Large intestine (tissue), 3 donors: Measurements from ENCODE around the gene CDH23. TPM values are rescaled to one million over a fixed set of nuclear protein-coding genes. Genes with fewer than 3 reads are reported as not detected.
A peak's percentile ranks its signal among the peaks of the same experiment; 100 is the strongest.

Source experiments
- DNase-seq, 2 donors: peaks; one replicate each; pipeline versions ENCODE4 v3.0.0 to v3.0.0-alpha.2; 2013
- H3K27ac ChIP-seq: one replicate; pipeline ENCODE4 v1.5.1; 2013; ENCODE audit warnings: low read length
- H3K27me3 ChIP-seq: 2 replicates; pipeline ENCODE4 v1.6.1; 2013; ENCODE audit warnings: low read length; ENCODE audit not compliant: control insufficient read depth, insufficient read depth
- H3K36me3 ChIP-seq: 2 replicates; pipeline ENCODE4 v1.6.1; 2013; ENCODE audit warnings: low read length; ENCODE audit not compliant: control insufficient read depth, insufficient read depth
- H3K4me1 ChIP-seq: one replicate; pipeline ENCODE4 v1.6.1; 2013; ENCODE audit warnings: low read length; ENCODE audit not compliant: control insufficient read depth, insufficient read depth
- H3K4me3 ChIP-seq: one replicate; pipeline ENCODE4 v1.5.1; 2013; ENCODE audit warnings: low read length
- H3K9me3 ChIP-seq: one replicate; pipeline ENCODE4 v1.6.1; 2013; ENCODE audit warnings: mild to moderate bottlenecking, low read depth, low read length, moderate library complexity; ENCODE audit not compliant: control insufficient read depth
- WGBS: methylation state at CpG from one replicate; pipeline ENCODE4 v1.1.5; 2013; ENCODE audit warnings: low lambda C conversion rate; ENCODE audit not compliant: insufficient coverage; 5-methylcytosine and 5-hydroxymethylcytosine counted together
- polyA plus RNA-seq: library from polyadenylated mRNA; unstranded; fragments of 120-200 nt; gene quantifications from one replicate; pipeline ENCODE4 v1.2.1, GENCODE V29; 2013

CDH23 gene
- polyA plus RNA-seq, 1 donor, result 1.7 TPM

GRCh38 chr10:71523756-71524155, 127.0 kb downstream of the CDH23 start:
- no CpG with 5 or more reads among the region's 6 CpGs for WGBS

GRCh38 chr10:71525092-71525491, 128.4 kb downstream of the CDH23 start:
- Histone ChIP-seq H3K9me3 (no peaks in the 10 kb centered on the region), H3K4me3 (no peak overlapping the region), H3K27me3 (no peaks in the 10 kb centered on the region), H3K27ac (no peak overlapping the region), H3K4me1 (no peaks in the 10 kb centered on the region), H3K36me3 (no peaks in the 10 kb centered on the region)
- no CpG with 5 or more reads among the region's 5 CpGs for WGBS
- peak in 1 of 2 donors; percentile 58 for DNase-seq

More at GRCh38 chr10:71523756-71524155, 127.0 kb downstream of the CDH23 start:
- H3K36me3 ChIP-seq, result no peaks in the 10 kb centered on the region
- H3K9me3 ChIP-seq, result no peaks in the 10 kb centered on the region
- DNase-seq, result no peak
- H3K27ac ChIP-seq, result no peak overlapping the region
- H3K4me3 ChIP-seq, result no peak overlapping the region
- H3K27me3 ChIP-seq, result no peaks in the 10 kb centered on the region
- no peaks in the 10 kb centered on the region for H3K4me1 ChIP-seq

GRCh38 chr10:71525721-71526120, 129.0 kb downstream of the CDH23 start:
- Histone ChIP-seq H3K27me3 (no peaks in the 10 kb centered on the region), H3K4me3 (no peak overlapping the region), H3K9me3 (no peaks in the 10 kb centered on the region), H3K4me1 (no peaks in the 10 kb centered on the region), H3K27ac (no peak overlapping the region), H3K36me3 (no peaks in the 10 kb centered on the region)
- DNase-seq, result no peak
- WGBS, result no CpG with 5 or more reads among the region's 5 CpGs

- no CpG with 5 or more reads among the region's 11 CpGs for WGBS
- DNase-seq, result no peak
- Histone ChIP-seq H3K27ac (no peak overlapping the region), H3K36me3 (no peaks in the 10 kb centered on the region), H3K9me3 (no peaks in the 10 kb centered on the region), H3K27me3 (no peaks in the 10 kb centered on the region), H3K4me3 (no peak overlapping the region), H3K4me1 (no peaks in the 10 kb centered on the region)
Measured at GRCh38 chr10:71526653-71527052, 129.9 kb downstream of the CDH23 start.

GRCh38 chr10:71527135-71527534, 130.4 kb downstream of the CDH23 start:
- H3K4me1 ChIP-seq, result no peaks in the 10 kb centered on the region
- H3K27me3 ChIP-seq, result no peaks in the 10 kb centered on the region
- no CpG with 5 or more reads among the region's 12 CpGs for WGBS
- H3K4me3 ChIP-seq, result no peak overlapping the region
- H3K27ac ChIP-seq, result no peak overlapping the region
- no peaks in the 10 kb centered on the region for H3K36me3 ChIP-seq
- DNase-seq, result no peak
- no peaks in the 10 kb centered on the region for H3K9me3 ChIP-seq

- no peaks in the 10 kb centered on the region for H3K27me3 ChIP-seq
- no peak for DNase-seq
- no peaks in the 10 kb centered on the region for H3K9me3 ChIP-seq
- H3K36me3 ChIP-seq, result no peaks in the 10 kb centered on the region
- H3K4me1 ChIP-seq, result no peaks in the 10 kb centered on the region
- no peak overlapping the region for H3K27ac ChIP-seq
- H3K4me3 ChIP-seq, result no peak overlapping the region
- no CpG with 5 or more reads among the region's 17 CpGs for WGBS
Measured at GRCh38 chr10:71528371-71529206, 131.9 kb downstream of the CDH23 start.

- H3K9me3 ChIP-seq, result no peaks in the 10 kb centered on the region
- H3K27ac ChIP-seq, result no peak overlapping the region
- no peaks in the 10 kb centered on the region for H3K27me3 ChIP-seq
- no peak for DNase-seq
- no peak overlapping the region for H3K4me3 ChIP-seq
- WGBS, result 100% methylated on average over 1 of the region's 11 CpGs
- no peaks in the 10 kb centered on the region for H3K4me1 ChIP-seq
- no peaks in the 10 kb centered on the region for H3K36me3 ChIP-seq
Measured at GRCh38 chr10:71529207-71529827, 132.6 kb downstream of the CDH23 start.

- H3K4me3 ChIP-seq, result no peak overlapping the region
- no CpG with 5 or more reads among the region's 4 CpGs for WGBS
- no peaks in the 10 kb centered on the region for H3K4me1 ChIP-seq
- H3K27ac ChIP-seq, result no peak overlapping the region
- H3K9me3 ChIP-seq, result no peaks in the 10 kb centered on the region
- no peaks in the 10 kb centered on the region for H3K36me3 ChIP-seq
- DNase-seq, result no peak
- no peaks in the 10 kb centered on the region for H3K27me3 ChIP-seq
Measured at GRCh38 chr10:71530781-71531180, 134.1 kb downstream of the CDH23 start.

GRCh38 chr10:71531485-71532446, 135.0 kb downstream of the CDH23 start:
- WGBS, result no CpG with 5 or more reads among the region's 10 CpGs
- Histone ChIP-seq H3K4me3 (no peak overlapping the region), H3K36me3 (no peaks in the 10 kb centered on the region), H3K9me3 (no peaks in the 10 kb centered on the region), H3K4me1 (no peaks in the 10 kb centered on the region), H3K27ac (no peak overlapping the region), H3K27me3 (no peaks in the 10 kb centered on the region)
- no peak for DNase-seq

GRCh38 chr10:71532878-71533277, 136.2 kb downstream of the CDH23 start:
- no peak for DNase-seq
- Histone ChIP-seq H3K27ac (no peak overlapping the region), H3K4me3 (no peak overlapping the region), H3K36me3 (no peaks in the 10 kb centered on the region), H3K9me3 (no peaks in the 10 kb centered on the region), H3K27me3 (no peaks in the 10 kb centered on the region), H3K4me1 (no peaks in the 10 kb centered on the region)
- no CpG with 5 or more reads among the region's 11 CpGs for WGBS
